Suppressor macrophage treated with lipopolysaccharide for 4 hours (primary cell): ENCODE data around the gene MOB3C.
"Not testable (repeated sequence)": the region's sequence is repeated elsewhere in the genome, so short reads cannot be mapped to it uniquely, and the experiment has no call there.

Experiments
- DNase-seq: peaks from one replicate; pipeline ENCODE4 v3.0.0-alpha.2; 2020

MOB3C gene

GRCh38 chr1:46616277-46617107 is at the start of gene MOB3C:
Gene MOB3C (minus strand): TSS chr1:46616811. CDS start chr1:46613321, 3,490 bp downstream.
- peak; percentile 85 for DNase-seq

GRCh38 chr1:46665983-46666382 is 49.4 kb upstream of the MOB3C start:
- DNase-seq, result no peak

- not testable (repeated sequence) for DNase-seq
These were observed 46.3 kb upstream of the MOB3C start for GRCh38 chr1:46662919-46663318.

- not testable (repeated sequence) for DNase-seq
These were observed 43.5 kb upstream of the MOB3C start for GRCh38 chr1:46660116-46660515.

- no peak for DNase-seq
These were observed 42.8 kb upstream of the MOB3C start for GRCh38 chr1:46659307-46659870.

- no peak for DNase-seq
These were observed 41.2 kb upstream of the MOB3C start for GRCh38 chr1:46657775-46658174.

- no peak for DNase-seq
These were observed 40.0 kb upstream of the MOB3C start for GRCh38 chr1:46656643-46657042.

- no peak for DNase-seq
These were observed 39.2 kb upstream of the MOB3C start for GRCh38 chr1:46655848-46656247.

GRCh38 chr1:46654698-46655097 is 38.1 kb upstream of the MOB3C start:
- DNase-seq, result not testable (repeated sequence)

- no peak for DNase-seq
These were observed 37.4 kb upstream of the MOB3C start for GRCh38 chr1:46654012-46654411.

GRCh38 chr1:46653405-46653958 is 36.9 kb upstream of the MOB3C start:
- DNase-seq, result no peak

GRCh38 chr1:46652321-46653100 is 35.9 kb upstream of the MOB3C start:
- DNase-seq, result no peak

- DNase-seq, result not testable (repeated sequence)
These were observed 34.5 kb upstream of the MOB3C start for GRCh38 chr1:46651152-46651551.

GRCh38 chr1:46650491-46650890 is 33.9 kb upstream of the MOB3C start:
- DNase-seq, result no peak

GRCh38 chr1:46649764-46650163 is 33.2 kb upstream of the MOB3C start:
- DNase-seq, result no peak

- no peak for DNase-seq
These were observed 31.0 kb upstream of the MOB3C start for GRCh38 chr1:46647611-46648010.

- peak; percentile 9 for DNase-seq
These were observed 30.2 kb upstream of the MOB3C start for GRCh38 chr1:46646844-46647243.

GRCh38 chr1:46646331-46646730 is 29.7 kb upstream of the MOB3C start:
- DNase-seq, result no peak

GRCh38 chr1:46645815-46646214 is 29.2 kb upstream of the MOB3C start:
- DNase-seq, result no peak

- no peak for DNase-seq
These were observed 26.8 kb upstream of the MOB3C start for GRCh38 chr1:46643368-46643775.

GRCh38 chr1:46642115-46642680 is 25.6 kb upstream of the MOB3C start:
- DNase-seq, result no peak

GRCh38 chr1:46639547-46639946 is 22.9 kb upstream of the MOB3C start:
- DNase-seq, result no peak

GRCh38 chr1:46638921-46639320 is 22.3 kb upstream of the MOB3C start:
- no peak for DNase-seq
